GM12873 (cell line): Measurements from ENCODE around the gene OLFM3.

Source experiments
- TF ChIP-seq, protein P1 (sequence below): IDR thresholded peaks from 2 replicates; pipeline ENCODE4 v1.5.1; 2012; ENCODE audit warnings: low read depth, mild to moderate bottlenecking, moderate library complexity, low read length, control low read depth; ENCODE audit not compliant: insufficient read depth; ENCODE audit errors: missing control alignments

OLFM3 gene

DNA sequence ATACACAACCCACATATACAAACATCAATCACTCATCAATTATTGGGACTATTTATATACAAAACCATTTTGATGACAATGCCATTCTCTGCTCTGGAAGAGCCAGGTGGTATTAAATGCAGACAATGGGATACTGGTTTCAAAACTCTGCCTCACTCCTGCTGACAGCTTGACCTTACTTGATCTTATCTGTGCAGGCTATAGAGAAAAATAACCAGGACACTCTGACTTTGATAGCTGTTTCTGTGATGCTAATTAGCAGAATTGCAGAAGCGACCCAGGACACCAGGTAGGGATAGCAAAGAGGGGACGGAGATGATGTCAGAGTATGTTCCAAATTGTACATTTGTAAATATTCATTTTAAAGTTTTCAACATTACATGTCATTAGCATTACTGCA is 89.5 kb downstream of the OLFM3 start:
- TF ChIP-seq, protein P1, sequence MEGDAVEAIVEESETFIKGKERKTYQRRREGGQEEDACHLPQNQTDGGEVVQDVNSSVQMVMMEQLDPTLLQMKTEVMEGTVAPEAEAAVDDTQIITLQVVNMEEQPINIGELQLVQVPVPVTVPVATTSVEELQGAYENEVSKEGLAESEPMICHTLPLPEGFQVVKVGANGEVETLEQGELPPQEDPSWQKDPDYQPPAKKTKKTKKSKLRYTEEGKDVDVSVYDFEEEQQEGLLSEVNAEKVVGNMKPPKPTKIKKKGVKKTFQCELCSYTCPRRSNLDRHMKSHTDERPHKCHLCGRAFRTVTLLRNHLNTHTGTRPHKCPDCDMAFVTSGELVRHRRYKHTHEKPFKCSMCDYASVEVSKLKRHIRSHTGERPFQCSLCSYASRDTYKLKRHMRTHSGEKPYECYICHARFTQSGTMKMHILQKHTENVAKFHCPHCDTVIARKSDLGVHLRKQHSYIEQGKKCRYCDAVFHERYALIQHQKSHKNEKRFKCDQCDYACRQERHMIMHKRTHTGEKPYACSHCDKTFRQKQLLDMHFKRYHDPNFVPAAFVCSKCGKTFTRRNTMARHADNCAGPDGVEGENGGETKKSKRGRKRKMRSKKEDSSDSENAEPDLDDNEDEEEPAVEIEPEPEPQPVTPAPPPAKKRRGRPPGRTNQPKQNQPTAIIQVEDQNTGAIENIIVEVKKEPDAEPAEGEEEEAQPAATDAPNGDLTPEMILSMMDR, result no peak

DNA sequence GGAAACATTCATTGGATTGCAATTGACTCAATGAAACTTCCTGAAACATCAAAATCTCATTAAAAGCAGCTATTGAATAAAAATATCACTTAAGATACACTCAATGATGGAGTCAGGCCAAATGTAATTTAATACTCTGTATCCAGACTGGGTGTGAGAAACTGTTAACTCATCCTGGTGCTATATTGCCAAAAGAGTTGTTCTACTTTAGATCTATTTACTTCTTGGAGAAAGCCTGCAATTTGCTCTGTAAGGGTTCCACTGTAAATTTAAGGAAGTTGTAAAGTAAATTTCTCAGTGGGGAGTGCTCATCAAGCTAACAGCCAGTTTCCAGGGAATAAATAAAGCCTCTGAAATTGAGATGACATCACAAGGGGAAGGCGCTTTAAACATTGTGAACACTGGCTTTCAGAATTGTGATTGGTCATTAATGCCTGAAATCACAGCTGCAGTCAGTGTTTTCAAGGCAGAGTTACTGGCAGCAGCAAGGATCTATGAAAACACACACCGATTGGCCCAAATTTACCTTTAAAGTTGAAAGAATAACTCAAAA is 91.4 kb downstream of the OLFM3 start:
- TF ChIP-seq, protein P1, result no peak

DNA sequence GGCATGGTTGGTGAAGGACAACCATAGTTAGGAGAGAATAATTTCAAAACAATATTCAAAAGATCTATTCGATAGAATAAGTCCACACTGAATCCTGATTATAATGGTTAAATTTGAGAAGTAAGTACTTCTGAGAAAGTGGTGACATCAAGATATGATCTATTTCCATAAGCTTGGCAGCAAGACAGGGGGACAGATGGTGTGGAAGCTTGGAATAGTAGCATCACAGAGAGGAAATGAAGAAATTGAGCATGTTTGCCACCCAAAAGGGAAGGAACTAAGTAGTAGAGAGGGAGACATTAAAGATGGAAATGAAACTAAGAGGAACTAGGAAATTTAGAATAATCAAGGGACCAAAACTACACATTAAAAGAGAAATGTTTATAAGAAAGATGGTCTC is 94.5 kb downstream of the OLFM3 start:
- TF ChIP-seq, protein P1, result no peak

DNA sequence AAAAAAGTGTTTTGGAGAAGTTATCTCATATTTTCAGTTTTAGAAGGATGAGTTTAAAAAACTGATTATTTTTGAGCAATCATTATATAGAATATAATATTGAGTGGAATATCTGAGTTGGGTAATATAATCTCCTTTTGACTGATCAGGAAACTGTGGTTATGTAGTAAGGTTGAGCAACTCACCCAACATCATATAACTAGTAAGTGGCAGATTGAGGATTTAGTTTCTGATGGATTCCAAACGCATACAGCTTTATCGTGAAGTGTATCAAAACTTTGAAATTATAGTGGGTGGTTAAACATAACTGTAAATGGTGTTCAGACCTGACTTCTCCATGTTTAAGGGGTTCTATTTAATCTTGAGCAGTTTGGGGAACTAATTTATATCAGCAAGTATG is 98.6 kb downstream of the OLFM3 start:
- TF ChIP-seq, protein P1, result no peak

DNA sequence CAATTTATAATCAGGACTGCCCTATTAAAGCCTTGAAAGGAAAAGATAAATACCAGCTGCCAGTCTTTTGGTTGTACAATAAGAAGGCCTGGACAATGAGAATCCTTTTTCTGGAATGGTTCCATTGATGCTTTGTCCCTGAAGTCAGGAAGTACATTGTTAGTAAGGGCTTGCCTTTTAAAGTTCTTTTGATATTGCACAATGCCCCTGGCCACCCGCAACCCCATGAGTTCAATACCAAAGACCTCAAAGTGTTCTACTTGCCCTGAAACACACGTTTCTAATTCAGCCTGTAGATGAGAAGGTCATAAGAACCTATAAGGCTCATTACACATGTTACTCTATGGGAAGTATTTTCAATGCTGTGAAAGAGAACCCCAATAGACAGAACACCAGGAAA is 112.1 kb downstream of the OLFM3 start:
- TF ChIP-seq, protein P1, result no peak

DNA sequence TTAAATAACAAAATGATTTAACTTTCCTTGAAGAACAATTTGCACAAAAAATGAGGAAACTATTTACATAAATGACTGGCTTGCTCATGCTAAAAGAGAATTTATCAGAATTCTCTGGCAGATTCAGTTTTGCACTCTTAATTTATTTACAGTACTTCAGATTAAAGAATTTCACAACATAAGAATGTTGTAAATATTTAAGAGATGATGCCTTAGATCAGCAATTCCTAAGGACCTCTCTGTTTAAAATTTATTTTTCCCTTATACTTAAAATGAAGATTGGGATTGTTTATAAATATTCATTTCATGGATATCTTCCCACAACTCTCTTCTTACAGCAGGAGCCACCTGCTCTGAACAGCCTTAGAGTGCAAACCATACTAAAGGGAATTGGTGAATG is 120.8 kb downstream of the OLFM3 start:
- TF ChIP-seq, protein P1, result no peak

DNA sequence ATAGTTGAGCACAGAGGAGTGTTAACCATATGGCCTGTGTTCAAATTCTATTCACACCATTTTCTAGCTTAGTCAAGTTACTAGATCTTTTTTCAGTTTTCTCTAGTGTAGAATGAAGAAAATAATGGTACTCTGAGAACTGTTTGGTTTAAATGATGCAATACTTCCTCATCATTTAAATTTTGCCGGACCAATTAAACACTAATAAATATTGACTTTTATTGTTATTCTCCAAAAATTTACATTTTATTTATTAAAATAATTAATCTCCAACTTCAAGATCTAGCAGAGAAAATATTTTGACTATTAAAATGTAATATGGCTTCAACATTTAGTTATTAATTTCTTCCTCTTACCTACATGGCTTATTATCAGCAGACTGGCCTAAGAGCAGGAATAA is 123.1 kb downstream of the OLFM3 start:
- TF ChIP-seq, protein P1, result no peak
